GM18526 (cell line): ENCODE results near the gene VCL.

Experiments
- POLR2A ChIP-seq: IDR thresholded peaks from 3 replicates; pipeline ENCODE4 v1.6.1; 2011; ENCODE audit not compliant: insufficient read length; ENCODE audit errors: extremely low read depth

Gene VCL

DNA sequence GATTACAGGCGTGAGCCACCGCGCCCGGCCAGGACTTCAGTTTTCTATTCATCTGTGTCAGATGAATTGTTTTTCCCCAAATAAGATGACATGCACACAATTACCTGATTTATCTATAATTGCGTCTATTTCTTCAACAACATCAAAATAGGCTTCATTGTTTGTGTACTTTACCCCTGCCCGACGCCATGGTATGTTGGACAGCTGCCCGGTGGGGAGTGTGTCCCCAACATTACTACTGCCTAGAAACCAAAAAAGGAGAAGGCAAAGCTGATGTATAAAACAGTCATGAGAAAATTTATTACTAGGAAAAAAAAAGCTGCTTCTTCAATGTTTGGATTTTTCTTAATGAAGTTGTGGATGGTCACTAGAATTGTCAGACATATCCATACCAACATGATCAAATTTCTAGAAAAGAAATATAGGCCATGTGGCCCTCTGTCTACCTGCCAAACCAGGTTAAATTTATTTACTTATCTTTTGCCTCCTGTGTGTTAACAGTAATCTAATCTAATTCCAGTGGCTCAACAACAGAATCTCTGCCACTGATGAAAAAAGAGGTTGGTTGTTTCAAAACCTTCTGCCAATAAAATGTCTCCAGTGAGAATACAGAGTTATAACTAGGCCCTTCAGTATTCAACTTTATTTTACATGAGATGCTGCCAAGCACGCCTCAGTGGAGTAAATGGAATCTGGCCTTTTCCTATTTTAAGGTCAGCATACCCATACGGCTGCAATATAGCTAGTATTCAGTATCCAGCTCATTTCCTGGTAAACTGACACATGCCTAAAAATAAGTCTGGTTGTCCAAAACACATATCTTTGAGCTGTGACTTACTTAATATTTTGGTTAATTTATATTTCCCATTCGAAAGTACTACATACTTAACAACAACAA, 136.3 kb downstream of the VCL start:
- TF ChIP-seq POLR2A = no peak

DNA sequence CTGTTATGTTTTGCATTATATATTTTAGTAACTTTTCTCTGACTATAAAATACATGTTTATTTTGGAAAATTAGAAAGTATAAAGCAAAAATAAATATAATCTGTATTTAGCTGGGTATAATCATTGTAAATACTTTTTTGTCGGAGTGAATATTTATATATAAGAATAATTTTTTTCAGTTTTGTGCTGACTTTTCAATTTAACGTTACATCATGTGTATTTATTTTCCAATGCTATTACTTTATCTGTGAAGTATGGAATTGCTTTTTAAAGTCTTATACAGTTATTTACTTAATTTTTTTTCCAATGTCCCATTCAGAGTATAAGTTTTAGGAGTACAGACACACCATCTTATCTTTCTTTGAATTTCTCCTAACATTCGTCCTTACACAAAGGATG, 137.5 kb downstream of the VCL start:
- TF ChIP-seq POLR2A = no peak

DNA sequence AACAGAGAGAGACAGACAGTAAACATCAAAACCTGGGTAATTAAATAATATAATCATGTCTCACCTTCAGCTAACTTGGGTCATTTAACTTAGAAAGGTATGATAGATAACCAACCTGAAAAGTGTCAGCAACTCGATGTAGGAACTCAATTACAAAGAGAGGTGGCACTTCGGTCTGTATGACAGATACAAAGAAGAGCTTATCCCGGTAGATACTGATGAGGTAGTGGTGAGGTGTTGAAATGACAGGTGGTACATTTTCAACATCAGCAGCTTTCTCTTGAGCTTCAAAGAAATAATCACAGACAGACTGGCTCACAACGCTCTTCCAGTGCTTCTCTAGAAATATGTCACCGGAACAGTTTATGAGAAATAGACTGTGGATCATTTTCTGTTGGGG, 140.1 kb downstream of the VCL start:
- TF ChIP-seq POLR2A = no peak

DNA sequence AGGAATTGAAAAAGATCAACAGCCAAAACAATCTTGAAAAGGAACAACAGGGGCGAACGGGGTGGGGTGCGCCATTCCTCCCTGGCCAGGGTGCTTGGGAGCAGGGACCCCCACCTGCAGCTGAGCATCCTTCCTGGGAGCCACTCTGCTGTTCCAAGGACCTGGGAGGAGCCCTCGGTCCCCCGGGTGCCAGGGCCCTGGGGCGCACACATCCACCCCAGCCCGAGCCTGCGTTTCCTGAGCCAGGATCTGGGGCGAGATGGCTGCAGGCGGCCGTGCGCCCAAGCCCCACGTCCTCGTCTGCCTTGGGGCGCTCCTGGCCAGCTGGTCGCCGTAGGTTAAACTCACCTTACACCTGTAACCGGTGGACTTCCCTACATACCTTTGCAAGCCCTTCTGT, 142.1 kb downstream of the VCL start:
- no peak for TF ChIP-seq POLR2A

DNA sequence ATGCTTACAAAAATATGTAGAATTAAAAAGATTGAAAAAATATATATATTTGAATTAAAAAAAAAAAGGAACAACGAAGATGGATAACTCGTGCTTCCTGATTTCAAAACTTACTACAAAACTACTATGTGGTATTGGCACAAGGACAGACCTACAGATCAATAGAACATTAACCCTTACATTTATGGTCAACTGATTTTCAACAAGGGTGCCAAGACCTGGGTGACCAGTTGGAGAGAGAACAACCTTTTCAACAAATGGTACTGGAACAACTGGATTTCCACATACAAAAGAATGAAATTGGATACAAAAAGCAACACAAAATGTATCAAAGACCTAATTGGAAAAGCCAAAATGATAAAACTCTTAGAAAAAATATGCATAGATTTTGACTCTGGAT, 142.6 kb downstream of the VCL start:
- TF ChIP-seq POLR2A = no peak

DNA sequence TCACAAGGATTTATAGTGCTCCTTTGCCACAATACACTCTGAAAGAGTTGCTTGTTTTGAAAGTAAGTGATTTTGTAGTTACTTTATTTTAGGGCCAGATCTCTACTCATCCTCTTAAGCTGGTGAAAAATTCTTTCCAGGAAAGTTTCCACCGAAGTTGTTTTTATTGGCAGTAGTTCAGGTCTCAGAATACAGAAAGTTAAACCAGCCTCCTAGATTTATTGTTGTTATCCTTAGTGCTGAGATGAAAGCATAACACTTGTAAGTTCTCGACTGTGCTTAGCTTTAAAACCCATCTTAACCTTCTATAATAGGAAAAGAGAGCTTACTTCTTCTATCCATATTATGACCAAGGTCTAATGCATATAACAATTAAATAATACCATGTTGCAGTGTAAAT, 147.2 kb downstream of the VCL start:
- TF ChIP-seq POLR2A = no peak

DNA sequence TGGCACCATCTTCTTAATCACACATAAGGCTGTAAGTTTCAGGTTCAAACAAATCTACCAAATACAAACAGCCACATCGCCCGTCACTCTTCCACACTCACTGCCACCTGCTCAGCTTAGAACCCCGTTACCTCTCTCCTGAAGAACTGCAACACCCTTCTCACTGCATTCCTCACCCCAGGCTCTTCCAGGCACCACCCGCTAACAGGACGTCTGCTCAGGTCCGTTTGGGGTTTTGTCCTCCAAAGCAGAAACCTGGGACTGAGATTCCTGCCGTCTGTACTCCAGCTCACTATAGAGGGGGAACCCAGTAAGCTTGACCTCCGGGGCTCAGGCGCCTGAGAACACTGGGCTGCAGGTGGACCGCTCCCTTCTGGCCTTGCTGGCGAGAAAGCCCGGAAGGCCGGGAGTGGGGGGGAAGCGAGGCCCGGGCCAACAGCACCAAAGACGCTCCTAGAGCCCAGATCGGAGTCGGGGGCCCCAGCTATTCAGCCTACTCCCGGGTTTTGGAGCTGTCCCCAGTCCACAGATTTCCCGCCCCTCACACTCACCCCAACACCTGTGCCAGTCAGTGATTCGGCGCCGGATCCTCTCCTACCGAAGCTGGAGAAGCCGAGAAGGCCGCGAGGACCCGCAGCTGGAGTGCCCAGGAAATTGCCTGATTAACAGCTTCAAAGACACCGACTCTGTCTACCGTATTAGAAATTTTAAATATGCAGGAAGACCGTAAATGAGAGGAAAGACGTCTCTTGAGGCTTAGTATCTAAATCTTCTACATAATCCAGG, 152.5 kb downstream of the VCL start, which contains the start of gene AP3M1:
AP3M1 (minus strand) TSS at position 625 of the 786 bp plus-strand sequence. CDS start 12,449 bp downstream, outside the sequence.
- TF ChIP-seq POLR2A = peak; percentile 54

DNA sequence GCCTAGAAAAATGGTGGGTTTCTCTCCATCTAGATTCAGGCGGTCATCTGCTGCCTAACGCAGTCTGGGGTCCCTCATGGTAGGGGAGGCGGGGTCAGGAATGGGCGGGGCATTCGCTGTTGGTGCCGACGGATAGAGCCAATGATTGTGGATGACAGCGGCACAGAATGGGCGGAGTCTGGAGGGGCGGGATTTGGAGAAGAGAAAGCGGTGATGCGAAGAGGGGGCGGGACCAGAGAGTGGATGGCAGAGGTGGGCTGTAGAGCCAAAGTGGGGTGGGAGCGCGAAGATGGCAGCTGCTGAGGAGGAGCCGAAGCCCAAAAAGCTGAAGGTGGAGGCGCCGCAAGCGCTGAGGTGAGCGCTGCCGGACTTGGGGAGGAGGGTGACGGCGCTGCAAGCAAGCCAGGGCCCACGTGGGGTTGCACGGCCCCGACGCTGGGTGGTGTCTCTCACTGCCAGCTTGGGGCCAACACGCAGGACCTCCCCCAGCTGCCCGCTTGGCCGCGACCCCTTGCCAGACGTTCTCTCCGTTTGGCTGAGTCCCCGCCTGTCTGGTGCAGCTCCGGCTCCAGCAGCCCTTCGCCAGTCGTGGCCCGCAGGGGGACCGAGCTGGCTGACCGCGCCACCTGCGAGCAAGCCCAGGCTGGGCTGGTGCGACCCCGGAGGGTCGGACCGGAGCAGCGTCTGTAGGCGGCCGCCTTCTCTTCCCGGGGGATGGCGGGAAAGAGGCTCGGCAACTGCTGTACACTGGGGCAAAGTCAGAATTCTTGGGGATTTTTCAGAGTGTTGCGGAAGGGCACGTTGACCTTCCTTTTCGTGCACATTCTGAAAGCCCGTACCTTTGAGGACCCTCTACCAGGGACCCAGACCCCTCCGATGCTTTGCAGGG, 153.3 kb downstream of the VCL start, which contains the start of gene ADK:
ADK (plus strand) TSS at position 232 of the 889 bp plus-strand sequence; CDS start at position 290, 58 bp downstream.
- TF ChIP-seq POLR2A = peak; percentile 63

DNA sequence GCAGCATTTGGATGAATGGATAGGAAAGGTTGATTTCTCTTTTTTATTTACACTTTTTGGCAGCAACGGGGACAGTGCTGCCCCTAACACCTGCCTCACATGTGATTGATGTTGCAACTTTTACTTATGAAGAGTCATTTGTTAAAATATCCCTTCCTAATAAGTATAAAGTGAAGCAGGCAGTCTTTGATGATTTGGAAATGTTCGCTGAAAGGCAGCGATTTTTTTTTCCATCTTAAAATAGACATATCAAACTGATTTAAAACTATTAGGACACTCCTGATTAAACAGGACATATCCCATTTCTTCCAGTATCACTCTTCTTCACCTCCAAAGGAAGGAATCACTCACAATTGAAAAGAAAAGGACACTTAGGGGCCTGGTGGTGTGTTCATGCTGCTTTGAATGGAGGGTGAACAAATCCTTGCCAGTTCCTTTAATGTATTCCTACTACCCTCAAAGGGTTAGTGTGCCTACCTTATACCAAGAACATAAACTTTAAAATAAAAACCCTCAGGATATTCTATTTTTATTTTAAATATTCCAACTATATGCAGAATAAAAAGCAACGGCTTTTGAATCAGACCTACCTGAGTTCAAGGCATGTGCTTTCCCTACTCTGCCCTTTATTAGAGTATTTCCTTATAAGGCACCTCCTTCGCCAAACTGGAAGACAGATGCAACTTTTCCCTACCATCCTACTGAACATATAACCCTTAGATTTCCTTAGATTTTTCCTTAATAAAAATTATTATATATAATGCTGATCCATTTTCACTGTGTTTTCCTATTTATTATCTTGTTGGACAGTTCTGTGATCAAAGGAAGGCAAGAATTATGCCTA, 154.2 kb downstream of the VCL start:
- TF ChIP-seq POLR2A = no peak

DNA sequence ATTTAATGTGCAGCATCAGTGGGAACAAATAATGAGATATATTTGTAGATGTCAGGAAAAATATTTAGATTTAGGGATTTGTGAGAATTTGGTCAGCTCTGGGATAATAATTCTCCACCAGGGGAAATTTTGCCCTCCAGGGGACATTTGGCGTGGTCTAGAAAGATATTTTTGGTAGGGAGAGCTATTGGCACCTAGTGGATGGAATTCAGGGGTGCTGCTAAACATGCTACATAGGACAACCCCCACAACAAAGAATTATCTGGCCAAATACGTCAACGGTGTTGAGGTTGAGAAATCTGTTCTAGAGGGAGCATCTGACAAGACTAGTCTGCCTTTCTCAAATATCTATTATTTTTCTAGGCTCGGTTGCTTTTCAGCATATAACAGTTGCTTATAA, 155.2 kb downstream of the VCL start:
- TF ChIP-seq POLR2A = no peak

DNA sequence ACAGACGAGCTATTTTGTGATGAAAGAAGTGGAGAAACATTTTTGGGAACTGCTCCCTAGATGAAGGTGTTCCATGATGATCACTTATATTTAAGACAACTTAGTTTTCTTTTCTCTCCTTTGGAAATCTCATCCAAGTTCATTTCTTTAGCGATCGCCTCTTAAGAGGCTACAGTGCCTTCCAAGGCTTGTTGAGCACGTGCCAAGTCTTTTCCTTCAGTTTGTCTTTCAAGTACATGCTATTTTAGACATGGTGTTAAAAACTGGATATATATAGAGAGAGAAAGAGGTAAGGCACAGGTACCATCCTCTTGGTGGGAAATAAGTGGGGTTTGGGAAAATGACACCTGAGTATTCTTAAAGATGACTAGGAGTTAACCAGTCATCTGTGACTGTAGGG, 155.8 kb downstream of the VCL start:
- TF ChIP-seq POLR2A = no peak

DNA sequence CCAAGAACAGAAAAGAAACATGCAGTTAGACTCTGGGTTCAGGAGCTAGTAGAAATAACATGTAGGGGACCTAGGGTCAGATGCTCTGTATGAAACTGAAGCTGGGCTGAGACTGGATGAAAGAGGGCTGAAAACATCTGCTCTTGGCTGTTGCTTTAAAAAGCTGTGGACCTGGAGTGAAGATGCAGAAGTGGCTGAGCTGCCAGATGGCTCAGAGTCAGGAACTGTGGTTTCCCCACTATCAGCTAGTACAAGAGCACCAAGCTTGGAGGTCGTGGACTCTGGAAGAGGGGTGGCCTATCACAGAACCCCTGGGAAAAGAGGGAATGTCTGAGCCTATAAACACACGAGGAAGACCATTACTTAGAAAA, 159.0 kb downstream of the VCL start:
- TF ChIP-seq POLR2A = no peak

DNA sequence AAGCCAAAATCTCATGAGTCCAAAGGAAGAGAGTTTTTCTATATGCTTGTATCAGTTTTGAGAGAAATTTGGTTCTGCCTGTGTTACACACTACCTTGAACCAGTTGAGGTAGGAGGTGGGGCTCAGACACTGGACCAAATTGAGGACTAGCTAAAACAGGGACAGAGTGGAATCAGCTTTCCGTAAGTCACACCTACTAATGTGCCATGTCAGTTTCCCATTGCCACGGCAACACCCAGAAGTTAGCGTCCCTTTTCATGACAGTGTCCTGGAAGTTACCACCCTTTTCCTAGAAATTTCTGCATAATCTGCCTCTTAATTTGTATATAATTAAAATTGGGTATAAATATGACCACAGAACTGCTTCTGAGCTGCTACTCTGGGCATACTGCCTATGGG, 162.1 kb downstream of the VCL start:
- TF ChIP-seq POLR2A = no peak
